H1 (cell line): ENCODE results near the gene TCFL5. TPM values are rescaled to one million over a fixed set of nuclear protein-coding genes. Genes with fewer than 3 reads are reported as not detected.

Source experiments
- CTCF ChIA-PET: fragments of 300-600 bp; sonication (Branson Sonifier 250); formaldehyde crosslinking; loops from one replicate; lab custom pipeline; 2021; ENCODE audit not compliant: partially characterized antibody; lab: Charles Lee
- POLR2A ChIA-PET: fragments of 300-600 bp; sonication (Branson Sonifier 250); formaldehyde crosslinking; loops from one replicate; lab custom pipeline; 2021; ENCODE audit warnings: inconsistent platforms; ENCODE audit not compliant: partially characterized antibody; lab: Charles Lee
- DNase-seq, 2 experiments: peaks; one replicate each; pipeline versions ENCODE4 v3.0.0 to v3.0.0-alpha.2; 2010 to 2022; ENCODE audit warnings: low spot score in 2 of 2, low read depth in 1 of 2, mixed read lengths in 1 of 2
- FAIRE-seq: peaks from 2 replicates; lab custom pipeline; 2011; peaks lifted over from hg19 to GRCh38; lab: Jason Lieb, UNC
- H2AFZ ChIP-seq: 2 replicates; pipeline ENCODE4 v1.8.1; 2012; ENCODE audit warnings: low read length, inconsistent platforms
- H2AK5ac ChIP-seq: 2 replicates; pipeline ENCODE4 v1.6.1; 2013; ENCODE audit warnings: low read depth, low read length
- H2BK120ac ChIP-seq: replicated peaks from 2 replicates; pipeline ENCODE3; 2013; ENCODE audit warnings: low read depth, low read length, inconsistent platforms
- H2BK12ac ChIP-seq: 2 replicates; pipeline ENCODE4 v1.6.1; 2013; ENCODE audit warnings: low read depth, low read length
- H2BK15ac ChIP-seq: 2 replicates; pipeline ENCODE4 v1.6.1; 2013; ENCODE audit warnings: low read length
- H2BK20ac ChIP-seq: 2 replicates; pipeline ENCODE4 v1.6.1; 2013; ENCODE audit warnings: low read length
- H2BK5ac ChIP-seq: 2 replicates; pipeline ENCODE4 v1.6.1; 2013; ENCODE audit warnings: low read depth, low read length
- H3K14ac ChIP-seq: 2 replicates; pipeline ENCODE4 v1.6.1; 2013; ENCODE audit warnings: inconsistent platforms; ENCODE audit not compliant: insufficient read length
- H3K18ac ChIP-seq: 2 replicates; pipeline ENCODE4 v1.6.1; 2013; ENCODE audit warnings: low read length; ENCODE audit errors: extremely low read depth
- H3K23ac ChIP-seq: 2 replicates; pipeline ENCODE4 v1.6.1; 2013; ENCODE audit warnings: inconsistent platforms; ENCODE audit not compliant: insufficient read length
- H3K23me2 ChIP-seq: 2 replicates; pipeline ENCODE4 v1.6.1; 2013; ENCODE audit warnings: low read depth, low read length
- H3K27ac ChIP-seq: 2 replicates; pipeline ENCODE4 v1.6.1; 2011; ENCODE audit warnings: low read depth, low read length, inconsistent platforms
- H3K27me3 ChIP-seq, 4 experiments: replicated peaks in 1 of 4; 1 replicate in 1 of 4; 2 replicates in 3 of 4; pipeline versions ENCODE4 v1.6.1 to v1.8.1; 2011 to 2013; ENCODE audit warnings: low read length in 3 of 4, mild to moderate bottlenecking in 3 of 4, inconsistent platforms in 2 of 4, mixed read lengths in 2 of 4, moderate library complexity in 1 of 4; ENCODE audit not compliant: control insufficient read depth in 3 of 4, insufficient read depth in 3 of 4; ENCODE audit errors: extremely low read depth in 1 of 4
- H3K36me3 ChIP-seq, 4 experiments: 2 replicates each; pipeline versions ENCODE4 v1.6.1 to v1.8.1; 2011 to 2013; ENCODE audit warnings: mild to moderate bottlenecking in 4 of 4, low read length in 3 of 4, moderate library complexity in 2 of 4, control low read depth in 1 of 4, inconsistent platforms in 1 of 4; ENCODE audit not compliant: insufficient read depth in 4 of 4, control insufficient read depth in 2 of 4
- H3K4ac ChIP-seq: replicated peaks from 2 replicates; pipeline ENCODE3; 2013; ENCODE audit warnings: low read length, low read depth, mixed read lengths, inconsistent platforms; ENCODE audit not compliant: insufficient read length
- H3K4me1 ChIP-seq, 4 experiments: replicated peaks in 1 of 4; 1 replicate in 1 of 4; 2 replicates in 3 of 4; pipeline versions ENCODE4 v1.6.1 to v1.8.1; 2011 to 2013; ENCODE audit warnings: low read length in 3 of 4, inconsistent platforms in 2 of 4, mixed read lengths in 1 of 4; ENCODE audit not compliant: insufficient read depth in 4 of 4, control insufficient read depth in 3 of 4
- H3K4me2 ChIP-seq, 2 experiments: 2 replicates each; pipeline versions ENCODE4 v1.6.1 to v1.8.1; 2011 to 2013; ENCODE audit warnings: low read depth in 2 of 2, low read length in 2 of 2, control low read depth in 1 of 2, inconsistent platforms in 1 of 2, mild to moderate bottlenecking in 1 of 2; ENCODE audit not compliant: insufficient read depth in 1 of 2
- H3K4me3 ChIP-seq, 4 experiments: fragments of 200-600, 300-600 bp in 1 of 4; sonication (generic), shearing (Covaris generic), sonication (Bioruptor Twin) in 1 of 4; 2 replicates each; pipeline versions ENCODE4 v1.5.1 to v1.8.1; 2011 to 2016; ENCODE audit warnings: low read length in 4 of 4, low read depth in 3 of 4, control low read depth in 2 of 4, inconsistent platforms in 2 of 4, mild to moderate bottlenecking in 2 of 4, mixed read lengths in 1 of 4, moderate library complexity in 1 of 4; ENCODE audit not compliant: insufficient read depth in 2 of 4; ENCODE audit errors: extremely low read depth in 1 of 4
- H3K56ac ChIP-seq: replicated peaks from 2 replicates; pipeline ENCODE3; 2013; ENCODE audit warnings: low read depth, mild to moderate bottlenecking, mixed read lengths, low read length, inconsistent platforms; ENCODE audit not compliant: insufficient read length
- H3K79me1 ChIP-seq: 2 replicates; pipeline ENCODE4 v1.6.1; 2013; ENCODE audit warnings: low read depth, low read length, control low read depth
- H3K79me2 ChIP-seq, 2 experiments: 2 replicates each; pipeline versions ENCODE4 v1.6.1 to v1.8.1; 2012 to 2013; ENCODE audit warnings: low read length in 2 of 2, mild to moderate bottlenecking in 2 of 2, inconsistent platforms in 1 of 2; ENCODE audit not compliant: insufficient read depth in 2 of 2, control insufficient read depth in 1 of 2
- H3K9ac ChIP-seq, 4 experiments: replicated peaks in 1 of 4; 1 replicate in 1 of 4; 2 replicates in 3 of 4; pipeline versions ENCODE4 v1.6.1 to v1.8.1; 2011 to 2013; ENCODE audit warnings: low read depth in 3 of 4, low read length in 3 of 4, control low read depth in 2 of 4, mild to moderate bottlenecking in 2 of 4, moderate library complexity in 2 of 4, inconsistent platforms in 1 of 4; ENCODE audit errors: extremely low read depth in 1 of 4
- H3K9me3 ChIP-seq, 2 experiments: 2 replicates each; pipeline versions ENCODE4 v1.6.1 to v1.8.1; 2012 to 2013; ENCODE audit warnings: mild to moderate bottlenecking in 2 of 2, moderate library complexity in 2 of 2, control low read depth in 1 of 2, inconsistent platforms in 1 of 2, low read depth in 1 of 2, low read length in 1 of 2, mixed read lengths in 1 of 2; ENCODE audit not compliant: insufficient read depth in 2 of 2
- H4K20me1 ChIP-seq, 2 experiments: replicated peaks in 1 of 2; 2 replicates each; pipeline versions ENCODE3 to v1.8.1; 2011 to 2013; ENCODE audit warnings: inconsistent platforms in 2 of 2, low read length in 2 of 2, mild to moderate bottlenecking in 1 of 2; ENCODE audit not compliant: insufficient read depth in 2 of 2, control insufficient read depth in 1 of 2
- H4K5ac ChIP-seq: 2 replicates; pipeline ENCODE4 v1.6.1; 2013; ENCODE audit warnings: low read length, low read depth, mixed read lengths, inconsistent platforms; ENCODE audit not compliant: insufficient read length
- H4K8ac ChIP-seq: 2 replicates; pipeline ENCODE4 v1.8.0; 2013; ENCODE audit warnings: mild to moderate bottlenecking, moderate library complexity, low read length, inconsistent platforms; ENCODE audit not compliant: insufficient read depth; ENCODE audit errors: extremely low read depth
- H4K91ac ChIP-seq: replicated peaks from 2 replicates; pipeline ENCODE3; 2013; ENCODE audit warnings: low read length, mixed read lengths, inconsistent platforms; ENCODE audit not compliant: insufficient read length
- BACH1 ChIP-seq: IDR thresholded peaks from 2 replicates; pipeline ENCODE4 v1.6.1; 2012; ENCODE audit warnings: low read length, improper control_type of control experiment
- BCL11A ChIP-seq, 2 experiments: IDR thresholded peaks; one replicate each; pipeline ENCODE4 v1.6.1; 2011; ENCODE audit warnings: low read depth in 2 of 2, low read length in 2 of 2, mild to moderate bottlenecking in 2 of 2
- FOSL1 ChIP-seq: IDR thresholded peaks from 2 replicates; pipeline ENCODE4 v1.6.1; 2011; ENCODE audit warnings: mild to moderate bottlenecking, low read depth, low read length, moderate library complexity; ENCODE audit not compliant: insufficient read depth
- GABPA ChIP-seq: IDR thresholded peaks from 2 replicates; pipeline ENCODE4 v1.6.1; 2011; ENCODE audit warnings: mild to moderate bottlenecking, low read length, moderate library complexity, borderline replicate concordance; ENCODE audit not compliant: insufficient read depth
- KDM1A ChIP-seq: fragments of 200-600, 300-600 bp; sonication (generic); IDR thresholded peaks from 2 replicates; pipeline ENCODE4 v1.7.1; 2016; ENCODE audit warnings: mild to moderate bottlenecking, low read length, borderline replicate concordance
- KDM5A ChIP-seq: fragments of 200-600 bp; IDR thresholded peaks from 2 replicates; pipeline ENCODE4 v1.7.1; 2012; ENCODE audit warnings: mild to moderate bottlenecking, low read length, inconsistent platforms, mixed read lengths
- MAFK ChIP-seq: IDR thresholded peaks from 2 replicates; pipeline ENCODE4 v1.6.1; 2012; ENCODE audit warnings: low read depth, mild to moderate bottlenecking, improper control_type of control experiment, low read length
- POU5F1 ChIP-seq: IDR thresholded peaks from 2 replicates; pipeline ENCODE4 v1.6.1; 2011; ENCODE audit warnings: low read depth, mild to moderate bottlenecking, low read length, moderate library complexity
- SIRT6 ChIP-seq: IDR thresholded peaks from one replicate; pipeline ENCODE4 v1.7.1; 2012; ENCODE audit warnings: low read length, inconsistent platforms
- SIX5 ChIP-seq: IDR thresholded peaks from 2 replicates; pipeline ENCODE4 v1.6.1; 2011; ENCODE audit warnings: mild to moderate bottlenecking, low read depth, low read length
- SP1 ChIP-seq: IDR thresholded peaks from 2 replicates; pipeline ENCODE4 v1.6.1; 2011; ENCODE audit warnings: low read depth, low read length
- SUZ12 ChIP-seq: fragments of 200-600 bp; sonication (generic); IDR thresholded peaks from 2 replicates; pipeline ENCODE4 v1.6.1; 2012; ENCODE audit warnings: mild to moderate bottlenecking, inconsistent platforms, low read length, moderate library complexity, mixed read lengths
- TAF7 ChIP-seq: optimal IDR thresholded peaks from 2 replicates; pipeline ENCODE3; 2011; ENCODE audit warnings: low read depth, mild to moderate bottlenecking, inconsistent platforms, low read length, moderate library complexity, borderline replicate concordance
- WGBS, 2 experiments: shearing (Covaris generic) in 1 of 2; methylation state at CpG; one replicate each; pipeline versions ENCODE4 v1.1.6 to v1.1.7; 2013 to 2015; ENCODE audit warnings: low lambda C conversion rate in 2 of 2, mixed read lengths in 2 of 2, inconsistent platforms in 1 of 2, low coverage in 1 of 2, missing lambda C conversion rate in 1 of 2; ENCODE audit not compliant: insufficient replicate concordance in 2 of 2, insufficient coverage in 1 of 2, insufficient read length in 1 of 2; ENCODE audit errors: extremely low coverage in 1 of 2, missing lambda C conversion rate in 1 of 2; 5-methylcytosine and 5-hydroxymethylcytosine counted together
- polyA plus RNA-seq, 7 experiments: library from polyadenylated mRNA; depleted of rRNA in 3 of 7; stranded (reverse) in 5 of 7; unstranded in 2 of 7; fragments of >200 nt in 5 of 7; fragments of 200-250 nt in 2 of 7; gene quantifications; 1 replicate in 5 of 7; 2 replicates in 1 of 7; 4 replicates in 1 of 7; pipeline versions ENCODE4 v1.2.1 to v1.2.3, GENCODE V29; 2011 to 2013; ENCODE audit warnings: missing spikeins in 2 of 7, mixed read lengths in 2 of 7
- total RNA-seq: library from RNA; stranded (reverse); fragmentation: NEBNext Ultra II Directional; extraction: Animal tissue kit (Norgen Biotek cat#: 25700); gene quantifications from 2 replicates; pipeline ENCODE4 v1.2.1, GENCODE V29; 2021
- TF ChIP-seq, protein P1 (sequence below): IDR thresholded peaks from 2 replicates; pipeline ENCODE4 v1.6.1; 2012; ENCODE audit warnings: inconsistent platforms

Gene TCFL5
- total and polyA plus RNA-seq, 2 of the 8 experiments (the other 6 are each of a cell fraction or from before 2014, with no cell fraction given): 6.2 to 15.0 TPM

DNA sequence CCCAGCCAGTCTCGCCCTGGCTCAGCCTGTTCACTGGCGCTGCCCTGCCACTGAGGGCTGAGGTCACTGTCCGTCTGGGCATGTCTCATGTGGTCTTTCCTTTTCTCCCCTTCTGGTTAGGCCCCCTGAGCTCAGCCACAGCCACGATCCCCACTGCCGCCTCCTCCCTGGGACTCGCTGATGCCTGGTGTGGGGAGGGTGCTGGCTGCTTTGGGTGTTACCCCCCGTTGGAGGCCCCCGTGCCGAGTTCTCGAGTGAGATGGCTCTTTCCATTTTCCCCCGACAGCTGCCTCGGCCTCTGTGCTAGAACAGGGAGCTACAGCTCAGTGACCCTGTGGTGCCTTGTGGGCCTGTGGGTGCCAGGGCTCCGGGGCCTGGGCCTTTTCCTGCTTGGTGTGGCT lies 14.9 kb upstream of the TCFL5 start:
- Histone ChIP-seq H2BK5ac (peak overlapping the region; percentile 61; the same call in 1 of the 2 replicates), H3K79me1 (no peaks in the 10 kb centered on the region), H4K91ac (peak overlapping the region; percentile 17), H2BK120ac (no peak overlapping the region), H4K5ac (no peak overlapping the region), H3K4me3 (no peak overlapping the region), H3K23ac (no peak overlapping the region), H3K18ac (no peak overlapping the region; the same call in 1 of the 2 replicates), H3K56ac (no peak overlapping the region), H4K8ac (peak overlapping the region; percentile 43), H3K14ac (no peak overlapping the region), H3K36me3 (no peaks in the 10 kb centered on the region), H3K9ac (no peak overlapping the region; a peak in 1 of 7 replicates), H3K4me2 (no peak overlapping the region), H3K4me1 (peaks cover 0 to 3% (median 0%) of the 10 kb centered on the region in 4 experiments; a peak in 3 of 7 replicates), H2BK15ac (peak overlapping the region; percentile 81; the same call in 1 of the 2 replicates), H2AFZ (no peak overlapping the region), H3K79me2 (no peaks in the 10 kb centered on the region), H2AK5ac (0 out of 2 replicates have a peak overlapping the region, but pooled peaks have one; percentile 24), H3K9me3 (no peaks in the 10 kb centered on the region; a peak in 1 of 4 replicates), H3K27ac (no peak overlapping the region), H3K4ac (no peak overlapping the region), H2BK12ac (peak overlapping the region; percentile 80; the same call in 1 of the 2 replicates), H4K20me1 (peaks cover under 1 to 2% of the 10 kb centered on the region in 2 experiments), H3K27me3 (no peaks in the 10 kb centered on the region), H3K23me2 (no peaks in the 10 kb centered on the region; the same call in 1 of the 2 replicates), H2BK20ac (no peak overlapping the region)
- FAIRE-seq (no peak), DNase-seq (no peak)
- POLR2A ChIA-PET: interaction anchor here (0.8 to 4.1 kb wide), 10 partner anchors 8 to 91 kb away, joined by 3 to 35 read pairs (median 6); partner anchors contain the start of gene DIDO1
- CTCF ChIA-PET: interaction anchor here (0.8 to 3.2 kb wide), 15 partner anchors 11 to 377 kb away, joined by 3 to 25 read pairs (median 4); no protein-coding TSS in a partner anchor
- WGBS, 2 experiments: 89% methylated on average over 13 of the region's 13 CpGs; no CpG with 5 or more reads in 1 of the 2 experiments
- TF ChIP-seq FOSL1: no peak
- TF ChIP-seq SIX5: no peak
- no peak for TF ChIP-seq BCL11A (IDR thresholded peaks at IDR 0.05; ENCODE audit: low read depth in 2 of 2, low read length in 2 of 2)
- TF ChIP-seq SUZ12: no peak
- TF ChIP-seq, protein P1, sequence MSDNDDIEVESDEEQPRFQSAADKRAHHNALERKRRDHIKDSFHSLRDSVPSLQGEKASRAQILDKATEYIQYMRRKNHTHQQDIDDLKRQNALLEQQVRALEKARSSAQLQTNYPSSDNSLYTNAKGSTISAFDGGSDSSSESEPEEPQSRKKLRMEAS: no peak
- TF ChIP-seq SP1: no peak
- no peak for TF ChIP-seq SIRT6
- TF ChIP-seq GABPA: no peak
- TF ChIP-seq POU5F1: no peak
- no peak for TF ChIP-seq MAFK
- TF ChIP-seq KDM1A: no peak
- no peak for TF ChIP-seq BACH1
- TF ChIP-seq TAF7: no peak
- TF ChIP-seq KDM5A: no peak
